H9 (cell line): ENCODE measurements around the gene SPRED2. TPM values are rescaled to one million over a fixed set of nuclear protein-coding genes. Genes with fewer than 3 reads are reported as not detected.

Source experiments
- DNase-seq: peaks from one replicate; pipeline ENCODE4 v3.0.0-alpha.2; 2017
- H2AFZ ChIP-seq: one replicate; pipeline ENCODE4 v1.6.1; 2013; ENCODE audit warnings: mild to moderate bottlenecking, low read length, control low read depth, moderate library complexity
- H2AK5ac ChIP-seq: 2 replicates; pipeline ENCODE4 v1.6.1; 2013; ENCODE audit warnings: low read length, control low read depth, mixed read lengths; ENCODE audit not compliant: insufficient read length
- H2BK120ac ChIP-seq: one replicate; pipeline ENCODE4 v1.6.1; 2013; ENCODE audit warnings: low read depth, mild to moderate bottlenecking, low read length, control low read depth, inconsistent platforms; ENCODE audit not compliant: poor library complexity, severe bottlenecking
- H2BK12ac ChIP-seq: 2 replicates; pipeline ENCODE4 v1.6.1; 2013; ENCODE audit warnings: low read length, control low read depth, mixed read lengths, low read depth; ENCODE audit not compliant: insufficient read length
- H2BK15ac ChIP-seq: 2 replicates; pipeline ENCODE4 v1.6.1; 2013; ENCODE audit warnings: low read depth, low read length, control low read depth
- H2BK20ac ChIP-seq: one replicate; pipeline ENCODE4 v1.6.1; 2013; ENCODE audit warnings: low read depth, mild to moderate bottlenecking, low read length, control low read depth, inconsistent platforms; ENCODE audit not compliant: poor library complexity, severe bottlenecking
- H2BK5ac ChIP-seq: 2 replicates; pipeline ENCODE4 v1.6.1; 2013; ENCODE audit warnings: low read length, control low read depth, mixed read lengths; ENCODE audit not compliant: insufficient read length
- H3K14ac ChIP-seq: 2 replicates; pipeline ENCODE4 v1.6.1; 2013; ENCODE audit warnings: low read length, control low read depth; ENCODE audit not compliant: insufficient read depth
- H3K18ac ChIP-seq: 2 replicates; pipeline ENCODE4 v1.6.1; 2013; ENCODE audit warnings: low read depth, mild to moderate bottlenecking, mixed read lengths, low read length, control low read depth; ENCODE audit not compliant: insufficient read length
- H3K23ac ChIP-seq: 2 replicates; pipeline ENCODE4 v1.6.1; 2013; ENCODE audit warnings: low read length, control low read depth, mixed read lengths, low read depth; ENCODE audit not compliant: insufficient read length
- H3K23me2 ChIP-seq: 2 replicates; pipeline ENCODE4 v1.6.1; 2013; ENCODE audit warnings: low read depth, mild to moderate bottlenecking, mixed read lengths, low read length, control low read depth; ENCODE audit not compliant: insufficient read length, poor library complexity, severe bottlenecking
- H3K27ac ChIP-seq: 2 replicates; pipeline ENCODE4 v1.5.1; 2013; ENCODE audit warnings: low read length, control low read depth, mixed read lengths, low read depth; ENCODE audit not compliant: insufficient read length
- H3K27me3 ChIP-seq: 2 replicates; pipeline ENCODE4 v1.6.1; 2013; ENCODE audit warnings: low read length, control low read depth, inconsistent platforms; ENCODE audit not compliant: insufficient read depth
- H3K4ac ChIP-seq: 2 replicates; pipeline ENCODE4 v1.6.1; 2013; ENCODE audit warnings: low read depth, mild to moderate bottlenecking, control low read depth, inconsistent platforms, low read length, moderate library complexity
- H3K4me1 ChIP-seq: 2 replicates; pipeline ENCODE4 v1.6.1; 2013; ENCODE audit warnings: low read length, control low read depth, inconsistent platforms; ENCODE audit not compliant: insufficient read depth
- H3K4me2 ChIP-seq: 2 replicates; pipeline ENCODE4 v1.6.1; 2013; ENCODE audit warnings: low read length, control low read depth, mixed read lengths; ENCODE audit not compliant: insufficient read length, insufficient read depth
- H3K56ac ChIP-seq: 2 replicates; pipeline ENCODE4 v1.6.1; 2013; ENCODE audit warnings: low read depth, mild to moderate bottlenecking, mixed read lengths, low read length, control low read depth; ENCODE audit not compliant: insufficient read length
- H3K79me1 ChIP-seq: 2 replicates; pipeline ENCODE4 v1.6.1; 2013; ENCODE audit warnings: low read depth, mild to moderate bottlenecking, moderate library complexity, low read length, control low read depth, inconsistent platforms; ENCODE audit not compliant: insufficient read depth, poor library complexity, severe bottlenecking
- H3K79me2 ChIP-seq: 2 replicates; pipeline ENCODE4 v1.6.1; 2013; ENCODE audit warnings: low read length, control low read depth, inconsistent platforms; ENCODE audit not compliant: insufficient read depth
- H3K9ac ChIP-seq: 2 replicates; pipeline ENCODE4 v1.6.1; 2013; ENCODE audit warnings: low read length, control low read depth, mixed read lengths; ENCODE audit not compliant: insufficient read length; ENCODE audit errors: extremely low read depth
- H3K9me3 ChIP-seq: one replicate; pipeline ENCODE4 v1.6.1; 2013; ENCODE audit warnings: low read depth, low read length, inconsistent platforms; ENCODE audit not compliant: control insufficient read depth
- H3T11ph ChIP-seq: one replicate; pipeline ENCODE4 v1.6.1; 2013; ENCODE audit warnings: mild to moderate bottlenecking, low read length, control low read depth, inconsistent platforms
- H4K20me1 ChIP-seq: one replicate; pipeline ENCODE4 v1.6.1; 2013; ENCODE audit not compliant: control insufficient read depth, insufficient read length, insufficient read depth
- H4K5ac ChIP-seq: 2 replicates; pipeline ENCODE4 v1.6.1; 2013; ENCODE audit warnings: low read depth, mild to moderate bottlenecking, mixed read lengths, low read length, control low read depth; ENCODE audit not compliant: insufficient read length
- H4K8ac ChIP-seq: replicated peaks from 2 replicates; pipeline ENCODE4 v1.6.1; 2013; ENCODE audit warnings: low read length, control low read depth, mixed read lengths, low read depth; ENCODE audit not compliant: insufficient read length
- H4K91ac ChIP-seq: 2 replicates; pipeline ENCODE4 v1.6.1; 2013; ENCODE audit warnings: low read depth, mild to moderate bottlenecking, moderate library complexity, mixed read lengths, low read length, control low read depth; ENCODE audit not compliant: insufficient read length
- H3K27ac Mint-ChIP-seq, 3 experiments: 2 replicates in 2 of 3; 3 replicates in 1 of 3; pipeline ENCODE4 v1.8.0; 2020 to 2021; ENCODE audit warnings: mixed read lengths in 3 of 3, mild to moderate bottlenecking in 1 of 3, moderate library complexity in 1 of 3
- H3K27me3 Mint-ChIP-seq: 2 replicates; pipeline ENCODE4 v1.8.0; 2021; ENCODE audit warnings: low read depth, mild to moderate bottlenecking, moderate library complexity, mixed read lengths
- H3K36me3 Mint-ChIP-seq, 3 experiments: 2 replicates in 2 of 3; 3 replicates in 1 of 3; pipeline ENCODE4 v1.8.0; 2020 to 2021; ENCODE audit warnings: low read depth in 3 of 3, mixed read lengths in 3 of 3; ENCODE audit not compliant: insufficient read depth in 1 of 3
- H3K4me1 Mint-ChIP-seq, 2 experiments: 2 replicates each; pipeline ENCODE4 v1.8.0; 2020; ENCODE audit warnings: mixed read lengths in 2 of 2
- H3K4me3 Mint-ChIP-seq, 2 experiments: 2 replicates in 1 of 2; 3 replicates in 1 of 2; pipeline ENCODE4 v1.8.0; 2020 to 2021; ENCODE audit warnings: mild to moderate bottlenecking in 2 of 2, mixed read lengths in 2 of 2, moderate library complexity in 1 of 2
- H3K9me3 Mint-ChIP-seq, 2 experiments: 2 replicates in 1 of 2; 3 replicates in 1 of 2; pipeline ENCODE4 v1.8.0; 2020; ENCODE audit warnings: mild to moderate bottlenecking in 2 of 2, mixed read lengths in 2 of 2, moderate library complexity in 1 of 2
- CTCF ChIP-seq: fragments of 200-600 bp; sonication (generic); conservative IDR thresholded peaks from 3 replicates; pipeline ENCODE4 v1.8.0; 2021; ENCODE audit warnings: antibody characterized with exemption, mild to moderate bottlenecking
- WGBS: extraction: QIAGEN DNeasy Blood & Tissue Kit; methylation state at CpG from one replicate; pipeline ENCODE4 v1.1.7; 2013; ENCODE audit warnings: missing lambda C conversion rate, low lambda C conversion rate, mixed read lengths; ENCODE audit not compliant: insufficient read length; ENCODE audit errors: extremely low coverage; 5-methylcytosine and 5-hydroxymethylcytosine counted together
- total RNA-seq: library from RNA; stranded (reverse); gene quantifications from 2 replicates; pipeline ENCODE4 v1.2.1, GENCODE V29; 2021

SPRED2 gene
- total RNA-seq, 1 experiment from 2014 or later: 23.5 TPM

GRCh38 chr2:65277791-65278483 is 154.5 kb downstream of the SPRED2 start:
- H3K14ac ChIP-seq: no peak overlapping the region
- no peaks in the 10 kb centered on the region; a peak in 1 of 7 replicates for H3K36me3 Mint-ChIP-seq
- H3K23ac ChIP-seq: no peak overlapping the region
- no peak overlapping the region for H2BK15ac ChIP-seq
- DNase-seq: no peak
- H3K4ac ChIP-seq: no peak overlapping the region
- no peaks in the 10 kb centered on the region for H4K20me1 ChIP-seq
- no peak overlapping the region for H3K4me2 ChIP-seq
- H2BK120ac ChIP-seq: no peak overlapping the region
- H4K8ac ChIP-seq: no peak overlapping the region
- H3K27me3 ChIP-seq: peaks cover 51% of the 10 kb centered on the region
- H3K79me2 ChIP-seq: no peaks in the 10 kb centered on the region
- H3K18ac ChIP-seq: no peak overlapping the region
- no peak overlapping the region for H3K4me3 Mint-ChIP-seq
- no peak for TF ChIP-seq CTCF
- no peaks in the 10 kb centered on the region for H3K4me1 ChIP-seq
- no peak overlapping the region for H3T11ph ChIP-seq
- H3K27me3 Mint-ChIP-seq: peaks cover 99% of the 10 kb centered on the region
- no peak overlapping the region for H2AFZ ChIP-seq
- WGBS: no CpG with 5 or more reads among the region's 5 CpGs
- no peak overlapping the region for H3K27ac Mint-ChIP-seq
- H3K9me3 ChIP-seq: no peaks in the 10 kb centered on the region
- no peak overlapping the region for H2BK12ac ChIP-seq
- H3K79me1 ChIP-seq: no peaks in the 10 kb centered on the region
- H3K27ac ChIP-seq: no peak overlapping the region
- peaks cover 0 to 2% of the 10 kb centered on the region in 2 experiments; a peak in 2 of 5 replicates for H3K9me3 Mint-ChIP-seq
- no peaks in the 10 kb centered on the region for H3K23me2 ChIP-seq
- H3K9ac ChIP-seq: no peak overlapping the region
- no peak overlapping the region for H2AK5ac ChIP-seq
- no peak overlapping the region for H2BK5ac ChIP-seq
- H2BK20ac ChIP-seq: no peak overlapping the region
- H3K56ac ChIP-seq: no peak overlapping the region
- H3K4me1 Mint-ChIP-seq: peaks cover 10 to 15% of the 10 kb centered on the region in 2 experiments
- no peak overlapping the region for H4K5ac ChIP-seq
- H4K91ac ChIP-seq: no peak overlapping the region
